Stimulated activated naive CD4-positive, alpha-beta T cell (primary cell): ENCODE results near the gene GRAMD2B.
"Not testable (repeated sequence)": the region's sequence is repeated elsewhere in the genome, so short reads cannot be mapped to it uniquely, and the experiment has no call there.

Source experiments
- DNase-seq, 6 experiments: peaks; one replicate each; lab custom pipeline; 2025; lab: John Stamatoyannopoulos, UW

The GRAMD2B gene

GRCh38 chr5:126422994-126423788 lies at the start of gene GRAMD2B:
GRAMD2B (plus strand) TSS chr5:126423409; CDS start chr5:126423607, 198 bp downstream.
- DNase-seq = peak; percentile 52 to 79 (median 70)

DNA sequence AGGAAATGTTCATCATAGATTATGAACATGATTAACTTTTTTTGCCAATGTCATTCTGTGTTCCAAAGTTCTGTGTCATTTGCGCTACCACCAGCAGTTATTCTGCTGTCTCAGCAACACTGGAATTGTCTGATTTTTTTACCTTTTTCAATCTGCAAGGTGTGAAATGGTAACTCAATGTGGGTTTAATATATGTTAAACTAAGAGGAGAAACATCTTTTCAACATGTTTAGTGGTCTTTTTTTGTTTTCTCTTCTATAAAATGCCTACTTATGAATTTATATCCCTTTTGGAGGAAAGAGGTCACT lies 49.1 kb upstream of the GRAMD2B start:
- DNase-seq = no peak

GRCh38 chr5:126376443-126376842 lies 46.8 kb upstream of the GRAMD2B start:
- DNase-seq = no peak

GRCh38 chr5:126377424-126377823 lies 45.8 kb upstream of the GRAMD2B start:
- DNase-seq = no peak

DNA sequence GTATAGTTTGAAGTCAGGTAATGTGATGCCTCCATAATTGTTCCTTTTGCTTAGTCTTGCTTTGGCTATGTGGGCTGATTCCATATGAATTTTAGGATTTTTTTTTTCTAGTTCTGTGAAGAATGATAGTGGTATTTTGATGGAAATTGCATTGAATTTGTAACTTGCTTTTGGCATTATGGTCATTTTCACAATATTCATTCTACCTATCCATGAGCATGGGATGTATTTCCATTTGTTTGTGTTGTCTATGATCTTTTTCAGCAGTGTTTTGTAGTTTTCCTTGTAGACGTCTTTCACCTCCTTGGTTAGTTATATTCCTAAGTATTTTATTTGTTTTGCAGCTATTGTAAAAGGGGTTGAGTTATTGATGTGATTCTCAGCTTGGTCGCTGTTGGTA lies 42.9 kb upstream of the GRAMD2B start:
- DNase-seq = not testable (repeated sequence)

- DNase-seq = no peak
Measured at GRCh38 chr5:126383246-126383645, 40.0 kb upstream of the GRAMD2B start.

- DNase-seq = no peak
Measured at GRCh38 chr5:126383776-126384175, 39.4 kb upstream of the GRAMD2B start.

DNA sequence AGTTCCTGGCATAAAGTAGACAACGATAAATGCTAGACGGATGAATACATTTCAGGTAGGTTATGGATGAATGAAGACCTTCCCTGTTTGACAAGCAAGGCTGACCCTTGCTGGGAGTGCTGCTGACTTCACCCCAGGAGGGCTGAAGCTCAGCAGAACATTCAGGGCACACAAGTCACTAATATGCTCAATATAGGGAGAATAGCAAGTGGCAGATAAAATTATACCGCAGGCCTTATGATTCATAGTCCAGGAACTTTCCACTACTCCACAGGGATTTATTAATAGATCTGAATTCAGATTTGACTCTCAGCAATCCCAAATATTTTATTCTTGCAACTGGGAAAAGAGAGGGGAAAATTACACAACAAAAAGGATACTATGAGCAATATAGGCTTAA lies 38.2 kb upstream of the GRAMD2B start:
- no peak for DNase-seq

- DNase-seq = no peak
Measured at GRCh38 chr5:126385524-126386502, 37.4 kb upstream of the GRAMD2B start.

GRCh38 chr5:126389179-126389578 lies 34.0 kb upstream of the GRAMD2B start:
- DNase-seq = no peak

DNA sequence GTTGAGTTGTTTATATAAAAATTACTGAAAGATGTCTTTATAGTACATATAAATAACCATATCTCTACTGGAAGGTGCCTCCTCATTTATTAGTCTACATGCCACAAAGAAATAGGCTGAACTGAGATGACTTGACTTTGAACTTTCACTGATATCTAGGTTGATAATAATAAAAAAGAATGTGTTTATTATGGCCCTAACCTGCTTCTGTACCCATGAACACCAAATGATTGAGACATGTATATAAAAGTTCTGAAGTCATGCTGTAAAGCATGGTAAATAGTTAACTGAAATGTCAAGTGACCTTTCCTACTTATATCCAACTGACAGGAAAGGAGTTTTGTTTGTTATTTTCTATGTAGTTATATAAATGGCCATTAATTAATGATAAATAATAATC lies 33.2 kb upstream of the GRAMD2B start:
- DNase-seq = no peak

- no peak for DNase-seq
Measured at GRCh38 chr5:126391386-126391785, 31.8 kb upstream of the GRAMD2B start.

- no peak for DNase-seq
Measured at GRCh38 chr5:126394211-126394788, 28.9 kb upstream of the GRAMD2B start.

DNA sequence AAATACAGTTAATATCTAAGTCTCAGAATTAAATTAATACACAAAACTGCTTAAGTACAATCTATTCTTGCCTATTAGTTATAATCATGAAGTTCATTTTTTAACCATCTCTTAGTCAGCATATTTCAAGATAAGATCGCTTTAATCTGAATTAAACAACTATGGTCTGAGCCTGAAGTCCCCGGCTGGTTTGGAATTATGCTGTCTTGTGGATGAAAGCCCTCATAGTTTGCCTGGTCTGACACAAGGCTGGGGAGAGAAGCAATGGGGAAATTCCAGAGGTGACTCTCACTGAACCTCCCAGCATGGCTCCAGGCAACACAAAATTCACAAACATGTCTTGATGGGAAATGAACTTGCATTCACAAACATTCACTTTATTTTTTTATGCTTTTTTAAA lies 28.0 kb upstream of the GRAMD2B start:
- no peak for DNase-seq

- DNase-seq = no peak
Measured at GRCh38 chr5:126395605-126396004, 27.6 kb upstream of the GRAMD2B start.

- DNase-seq = not testable (repeated sequence)
Measured at GRCh38 chr5:126396721-126397120, 26.5 kb upstream of the GRAMD2B start.

GRCh38 chr5:126398791-126399190 lies 24.4 kb upstream of the GRAMD2B start:
- no peak for DNase-seq

- DNase-seq = no peak
Measured at GRCh38 chr5:126400621-126401251, 22.5 kb upstream of the GRAMD2B start.

DNA sequence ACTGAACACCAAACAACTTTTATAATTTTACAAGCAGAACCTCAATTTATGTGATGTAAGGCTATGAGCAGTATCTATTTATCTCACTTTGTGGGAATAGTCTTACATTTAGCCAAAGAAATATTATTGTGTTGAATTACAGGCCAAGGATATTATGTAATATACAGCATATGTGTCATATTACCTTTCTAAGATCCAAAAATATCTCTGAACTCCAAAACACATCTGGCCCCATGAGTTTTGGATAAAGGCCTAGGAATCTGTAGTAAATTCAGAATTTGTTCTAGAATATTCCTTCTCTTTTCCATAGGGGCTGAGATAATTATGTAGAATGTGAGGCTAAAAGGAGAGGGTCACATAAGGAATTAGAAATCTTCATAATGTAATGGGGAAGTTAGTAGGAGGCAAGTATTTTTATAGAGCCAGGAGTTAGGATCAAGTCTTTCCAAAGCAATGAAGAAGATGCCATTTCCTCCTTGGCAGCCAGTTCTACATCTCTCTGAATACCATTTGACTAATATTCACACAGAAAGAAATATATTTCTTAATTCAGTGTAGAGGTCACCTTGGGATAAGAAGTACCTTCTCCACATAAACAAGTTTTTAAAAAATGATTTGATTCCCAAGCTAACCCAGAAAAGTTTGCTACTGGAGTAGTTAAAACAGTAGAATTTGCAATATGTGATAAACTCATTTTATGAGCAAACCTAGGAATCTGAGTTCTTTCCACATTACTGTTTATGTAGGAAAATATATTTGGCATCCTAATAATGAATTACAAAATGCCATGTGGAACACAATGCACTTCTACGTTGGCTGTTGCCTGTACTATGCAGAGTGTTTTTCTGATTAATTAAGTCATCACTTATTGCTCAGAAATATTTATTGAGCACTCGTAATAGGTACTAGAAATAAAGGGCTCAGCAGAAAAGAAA lies 20.3 kb upstream of the GRAMD2B start:
- no peak for DNase-seq

DNA sequence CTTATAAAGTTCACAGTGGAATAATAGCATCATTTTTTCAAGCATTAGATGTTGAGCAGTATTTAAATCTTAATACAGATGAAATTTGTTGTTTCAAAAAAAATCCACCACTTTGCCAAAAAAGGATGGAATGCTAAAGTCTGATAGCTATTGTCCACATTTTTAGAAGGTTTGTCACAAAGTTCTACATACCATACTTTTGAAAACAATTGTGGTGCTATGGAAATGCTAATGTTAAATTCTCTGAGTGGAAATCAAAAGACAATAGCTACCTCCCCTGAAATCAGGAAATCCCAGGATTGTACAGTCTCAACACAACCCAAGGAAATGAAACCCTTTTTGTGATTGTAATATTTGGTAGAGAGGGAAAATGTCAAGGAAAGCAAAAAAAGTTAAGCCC lies 19.3 kb upstream of the GRAMD2B start:
- DNase-seq = no peak

DNA sequence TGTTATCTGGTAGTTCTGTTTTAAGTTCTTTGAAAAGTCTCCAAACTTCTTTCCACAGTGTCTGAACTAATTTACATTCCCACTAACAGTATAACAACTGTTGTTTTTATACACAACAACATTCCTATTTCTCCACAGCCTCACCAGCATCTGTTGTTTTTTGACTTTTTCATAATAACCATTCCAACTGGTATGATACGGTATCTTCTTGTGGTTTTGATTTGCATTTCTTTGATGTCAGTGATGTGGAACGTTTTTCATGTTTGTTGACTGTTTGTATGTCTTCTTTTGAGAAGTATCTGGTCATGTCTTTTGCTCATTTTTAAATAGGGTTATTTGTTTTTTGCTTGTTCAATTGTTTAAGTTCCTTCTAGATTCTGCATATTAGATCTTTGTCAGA lies 12.6 kb upstream of the GRAMD2B start:
- DNase-seq = no peak
